Activated naive CD8-positive, alpha-beta T cell treated with anti-CD3 and anti-CD28 coated beads, Interleukin-2, amount 10 ng/mL, durations not matched to agents 7 days and 5 days (primary cell): ENCODE data around the gene CSGALNACT2. TPM values are rescaled to one million over a fixed set of nuclear protein-coding genes. Genes with fewer than 3 reads are reported as not detected.

Source experiments
- ATAC-seq: fragments of 150-1000 bp; cut with Tn5 transposase; one replicate; pipeline ENCODE4 v1.10.0; 2021; ENCODE audit warnings: low read depth, moderate library complexity
- POLR2A ChIA-PET: fragments of 350-600 bp; sonication (Branson Sonifier 250); formaldehyde crosslinking; loops from one replicate; lab custom pipeline; 2021; ENCODE audit warnings: antibody characterized with exemption; lab: Charles Lee
- DNase-seq: peaks from one replicate; pipeline ENCODE4 v3.0.0; 2021
- H3K27ac Mint-ChIP-seq: one replicate; pipeline ENCODE4 v1.8.0; 2022; ENCODE audit warnings: mild to moderate bottlenecking, mixed read lengths
- H3K27me3 Mint-ChIP-seq: one replicate; pipeline ENCODE4 v1.8.0; 2022; ENCODE audit warnings: mild to moderate bottlenecking, moderate library complexity, mixed read lengths
- H3K36me3 Mint-ChIP-seq: one replicate; pipeline ENCODE4 v1.8.0; 2021; ENCODE audit warnings: mild to moderate bottlenecking, mixed read lengths
- H3K4me1 Mint-ChIP-seq: one replicate; pipeline ENCODE4 v1.8.0; 2021; ENCODE audit warnings: mixed read lengths
- H3K4me3 Mint-ChIP-seq: one replicate; pipeline ENCODE4 v1.8.0; 2022; ENCODE audit warnings: mild to moderate bottlenecking, moderate library complexity, mixed read lengths
- H3K9me3 Mint-ChIP-seq: one replicate; pipeline ENCODE4 v1.8.0; 2021; ENCODE audit warnings: mixed read lengths
- total RNA-seq, 2 experiments: library from RNA; stranded (reverse); gene quantifications; one replicate each; pipeline ENCODE4 v1.2.3, GENCODE V29; 2021

CSGALNACT2 gene
- total RNA-seq, 2 experiments from 2014 or later = 37.2 to 39.5 TPM

- no peaks in the 10 kb centered on the region for H3K27me3 Mint-ChIP-seq
- no peak for DNase-seq
- no peak for ATAC-seq
- H3K36me3 Mint-ChIP-seq = peaks cover 39% of the 10 kb centered on the region
- peaks cover 28% of the 10 kb centered on the region for H3K4me1 Mint-ChIP-seq
- POLR2A ChIA-PET = interaction anchor here (0.7 to 1.7 kb wide), 3 partner anchors 13 to 18 kb away, joined by 4 to 5 read pairs (median 5); partner anchors contain the start of gene CSGALNACT2
- H3K9me3 Mint-ChIP-seq = peaks cover 7% of the 10 kb centered on the region
- no peak overlapping the region for H3K4me3 Mint-ChIP-seq
- H3K27ac Mint-ChIP-seq = no peak overlapping the region
Observed at GRCh38 chr10:43151371-43151770, 13.1 kb downstream of the CSGALNACT2 start.

DNA sequence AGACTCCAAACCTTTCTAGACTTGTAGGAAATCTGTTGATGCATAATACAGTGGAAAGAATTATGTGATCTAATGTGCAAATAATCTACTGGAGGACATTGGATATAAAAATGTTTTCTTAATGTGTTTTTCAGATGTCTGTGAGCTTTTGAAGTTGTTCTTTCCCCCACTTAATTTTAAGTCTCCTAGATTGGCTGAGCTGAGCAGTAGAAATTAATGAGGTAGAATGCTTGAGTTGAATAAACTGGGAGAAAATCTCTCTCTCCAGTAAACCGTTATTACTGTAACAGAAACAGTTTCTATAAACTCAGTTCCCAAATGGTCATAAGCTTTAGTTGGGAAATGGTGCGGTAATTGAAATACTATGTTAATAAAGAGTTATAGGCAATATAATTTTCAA lies 15.7 kb downstream of the CSGALNACT2 start:
- H3K4me1 Mint-ChIP-seq = peaks cover 30% of the 10 kb centered on the region
- no peak overlapping the region for H3K27ac Mint-ChIP-seq
- peaks cover 31% of the 10 kb centered on the region for H3K36me3 Mint-ChIP-seq
- H3K9me3 Mint-ChIP-seq = peaks cover under 1% of the 10 kb centered on the region
- POLR2A ChIA-PET = interaction anchor here (1.2 kb wide), 1 partner anchor 11 kb away, joined by 4 read pairs; no protein-coding TSS in a partner anchor
- H3K4me3 Mint-ChIP-seq = no peak overlapping the region
- H3K27me3 Mint-ChIP-seq = no peaks in the 10 kb centered on the region
- no peak for ATAC-seq
- no peak for DNase-seq

DNA sequence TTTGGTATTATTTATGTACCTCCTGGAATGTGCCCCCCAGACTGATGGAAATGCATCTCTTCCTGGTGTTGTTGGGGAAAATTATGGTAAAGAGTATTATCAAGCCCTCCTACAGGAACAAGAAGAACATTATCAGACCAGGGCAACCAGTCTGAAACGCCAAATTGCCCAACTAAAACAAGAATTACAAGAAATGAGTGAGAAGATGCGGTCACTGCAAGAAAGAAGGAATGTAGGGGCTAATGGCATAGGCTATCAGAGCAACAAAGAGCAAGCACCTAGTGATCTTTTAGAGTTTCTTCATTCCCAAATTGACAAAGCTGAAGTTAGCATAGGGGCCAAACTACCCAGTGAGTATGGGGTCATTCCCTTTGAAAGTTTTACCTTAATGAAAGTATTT lies 17.0 kb downstream of the CSGALNACT2 start:
- H3K27ac Mint-ChIP-seq = no peak overlapping the region
- peaks cover 29% of the 10 kb centered on the region for H3K36me3 Mint-ChIP-seq
- peaks cover 30% of the 10 kb centered on the region for H3K4me1 Mint-ChIP-seq
- no peaks in the 10 kb centered on the region for H3K27me3 Mint-ChIP-seq
- POLR2A ChIA-PET = no interaction called here
- ATAC-seq = no peak
- no peaks in the 10 kb centered on the region for H3K9me3 Mint-ChIP-seq
- DNase-seq = no peak
- no peak overlapping the region for H3K4me3 Mint-ChIP-seq

DNA sequence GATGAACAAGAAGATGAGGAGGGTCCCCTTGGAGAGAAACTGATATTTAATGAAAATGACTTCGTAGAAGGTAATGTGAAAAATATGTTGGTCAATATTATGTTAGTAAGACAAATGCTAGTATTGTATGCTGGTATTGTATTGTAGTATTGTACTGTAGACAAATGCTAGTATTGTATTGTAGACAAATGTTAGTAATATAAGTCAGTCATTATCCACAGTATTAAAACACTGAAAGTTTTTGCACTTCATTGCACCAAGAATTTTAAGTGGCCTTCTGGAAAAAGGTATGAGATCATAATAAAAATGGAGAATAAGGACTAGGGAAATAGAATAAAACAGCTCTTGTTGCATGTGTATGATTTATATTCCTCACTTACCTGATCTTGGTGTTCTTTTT lies 17.5 kb downstream of the CSGALNACT2 start:
- Mint-ChIP-seq H3K4me3 (no peak overlapping the region), H3K27me3 (no peaks in the 10 kb centered on the region), H3K4me1 (peaks cover 28% of the 10 kb centered on the region), H3K36me3 (peaks cover 27% of the 10 kb centered on the region), H3K9me3 (no peaks in the 10 kb centered on the region), H3K27ac (no peak overlapping the region)
- DNase-seq (no peak), ATAC-seq (no peak)
- POLR2A ChIA-PET = no interaction called here

- no peak overlapping the region for H3K4me3 Mint-ChIP-seq
- no peak for DNase-seq
- no peaks in the 10 kb centered on the region for H3K27me3 Mint-ChIP-seq
- POLR2A ChIA-PET = no interaction called here
- peaks cover 33% of the 10 kb centered on the region for H3K36me3 Mint-ChIP-seq
- peaks cover 30% of the 10 kb centered on the region for H3K4me1 Mint-ChIP-seq
- no peak overlapping the region for H3K27ac Mint-ChIP-seq
- H3K9me3 Mint-ChIP-seq = no peaks in the 10 kb centered on the region
- no peak for ATAC-seq
Observed at GRCh38 chr10:43156590-43157341, 18.5 kb downstream of the CSGALNACT2 start.

GRCh38 chr10:43158636-43159035 lies 20.4 kb downstream of the CSGALNACT2 start:
- peaks cover 42% of the 10 kb centered on the region for H3K36me3 Mint-ChIP-seq
- no peak for ATAC-seq
- H3K4me3 Mint-ChIP-seq = no peak overlapping the region
- peaks cover 43% of the 10 kb centered on the region for H3K4me1 Mint-ChIP-seq
- H3K27me3 Mint-ChIP-seq = no peaks in the 10 kb centered on the region
- DNase-seq = no peak
- H3K9me3 Mint-ChIP-seq = no peaks in the 10 kb centered on the region
- H3K27ac Mint-ChIP-seq = no peak overlapping the region
- POLR2A ChIA-PET = no interaction called here

DNA sequence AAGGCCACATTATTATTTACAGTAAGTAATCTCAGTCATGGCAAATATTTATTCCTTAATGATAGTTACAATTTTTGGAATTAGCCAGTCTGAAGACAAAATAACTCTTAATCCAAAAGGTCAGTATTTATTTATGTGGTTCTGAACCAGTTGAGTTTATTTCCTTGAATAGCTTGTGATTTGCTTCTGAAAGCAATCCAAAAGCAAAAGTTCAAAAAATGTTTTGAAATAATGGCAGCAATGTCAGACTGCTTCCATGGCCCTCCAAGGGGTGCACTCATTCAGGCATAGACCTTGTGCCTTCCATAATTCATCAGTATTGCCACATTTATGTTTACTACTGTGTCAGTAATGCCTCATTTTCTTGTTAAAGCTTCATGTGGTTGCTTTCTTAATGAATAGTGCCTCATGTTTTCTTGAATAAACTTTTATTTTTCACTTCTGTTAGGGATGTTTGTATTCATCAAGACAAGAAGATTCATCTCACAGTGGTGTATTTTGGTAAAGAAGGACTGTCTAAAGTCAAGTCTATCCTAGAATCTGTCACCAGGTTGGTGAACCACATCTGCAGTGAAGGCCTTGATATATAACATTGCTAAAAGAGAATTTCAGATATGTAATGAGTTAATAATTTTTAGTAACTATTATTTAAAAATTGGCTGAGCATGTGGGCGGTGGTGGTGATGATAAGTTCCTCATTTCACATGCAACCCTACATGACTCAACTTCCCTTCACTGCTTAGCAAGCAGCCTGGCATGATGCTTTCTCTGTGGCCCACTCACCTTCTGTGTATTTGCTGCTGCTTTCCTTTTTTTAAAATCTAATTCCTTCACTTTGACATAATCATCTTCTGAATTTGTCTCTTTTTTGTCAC lies 22.0 kb downstream of the CSGALNACT2 start:
- Mint-ChIP-seq H3K4me3 (no peak overlapping the region), H3K27me3 (no peaks in the 10 kb centered on the region), H3K4me1 (peaks cover 39% of the 10 kb centered on the region), H3K9me3 (no peaks in the 10 kb centered on the region), H3K27ac (peak overlapping the region; percentile 32), H3K36me3 (peaks cover 46% of the 10 kb centered on the region)
- ATAC-seq (no peak), DNase-seq (no peak)
- POLR2A ChIA-PET = no interaction called here

DNA sequence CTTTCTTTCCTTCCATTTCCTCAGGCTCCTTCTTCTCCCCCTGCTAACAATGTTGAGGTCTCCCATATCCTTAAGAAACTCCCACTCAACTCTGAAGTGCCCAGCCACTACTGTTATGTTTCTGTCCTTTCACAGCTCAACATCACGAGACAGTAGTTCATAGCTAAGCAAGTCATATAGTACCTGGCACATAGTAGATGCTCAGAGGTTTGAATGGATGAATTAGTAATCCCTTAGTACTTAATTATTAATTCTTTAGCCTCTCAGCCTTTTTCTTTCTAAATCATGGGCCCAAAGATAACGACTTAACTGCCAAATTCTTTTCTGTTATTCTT lies 22.6 kb downstream of the CSGALNACT2 start:
- H3K27me3 Mint-ChIP-seq = no peaks in the 10 kb centered on the region
- H3K9me3 Mint-ChIP-seq = no peaks in the 10 kb centered on the region
- no peak overlapping the region for H3K4me3 Mint-ChIP-seq
- ATAC-seq = no peak
- peaks cover 41% of the 10 kb centered on the region for H3K36me3 Mint-ChIP-seq
- peaks cover 37% of the 10 kb centered on the region for H3K4me1 Mint-ChIP-seq
- DNase-seq = no peak
- H3K27ac Mint-ChIP-seq = peak overlapping the region; percentile 32
- POLR2A ChIA-PET = interaction anchor here (2.9 kb wide), 1 partner anchor 22 kb away, joined by 7 read pairs; the partner anchor contains the start of gene CSGALNACT2

DNA sequence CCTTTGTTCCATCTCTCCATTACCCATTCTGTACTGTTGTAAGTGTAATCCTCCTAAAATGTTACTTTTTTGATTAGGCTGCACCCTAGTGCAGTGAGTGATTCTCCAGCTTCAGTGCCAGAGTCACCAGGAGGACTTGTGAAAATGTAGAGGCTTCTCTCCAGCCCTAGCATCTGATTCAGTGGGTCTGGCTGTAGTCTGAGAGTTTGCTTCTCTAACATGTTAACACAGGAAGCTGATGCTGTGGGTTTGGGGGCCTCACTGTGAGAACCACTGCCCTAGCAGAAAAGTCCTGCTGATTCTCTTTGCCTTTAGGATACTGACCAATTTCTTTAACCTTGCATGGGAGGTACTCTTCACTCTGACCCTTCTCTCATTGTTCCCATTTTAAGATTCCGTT lies 24.4 kb downstream of the CSGALNACT2 start:
- POLR2A ChIA-PET = interaction anchor here (2.9 kb wide), 1 partner anchor 24 kb away, joined by 7 read pairs; the partner anchor contains the start of gene CSGALNACT2
- peak; percentile 45 for ATAC-seq
- peaks cover 31% of the 10 kb centered on the region for H3K4me1 Mint-ChIP-seq
- H3K27ac Mint-ChIP-seq = no peak overlapping the region
- H3K27me3 Mint-ChIP-seq = no peaks in the 10 kb centered on the region
- H3K36me3 Mint-ChIP-seq = peaks cover 35% of the 10 kb centered on the region
- no peak overlapping the region for H3K4me3 Mint-ChIP-seq
- no peak for DNase-seq
- H3K9me3 Mint-ChIP-seq = no peaks in the 10 kb centered on the region

- no peak for ATAC-seq
- DNase-seq = no peak
- Mint-ChIP-seq H3K9me3 (no peaks in the 10 kb centered on the region), H3K36me3 (peaks cover 40% of the 10 kb centered on the region), H3K4me1 (peaks cover 20% of the 10 kb centered on the region), H3K4me3 (no peak overlapping the region), H3K27me3 (no peaks in the 10 kb centered on the region), H3K27ac (no peak overlapping the region)
- POLR2A ChIA-PET = no interaction called here
Observed at GRCh38 chr10:43166207-43166879, 28.1 kb downstream of the CSGALNACT2 start.

DNA sequence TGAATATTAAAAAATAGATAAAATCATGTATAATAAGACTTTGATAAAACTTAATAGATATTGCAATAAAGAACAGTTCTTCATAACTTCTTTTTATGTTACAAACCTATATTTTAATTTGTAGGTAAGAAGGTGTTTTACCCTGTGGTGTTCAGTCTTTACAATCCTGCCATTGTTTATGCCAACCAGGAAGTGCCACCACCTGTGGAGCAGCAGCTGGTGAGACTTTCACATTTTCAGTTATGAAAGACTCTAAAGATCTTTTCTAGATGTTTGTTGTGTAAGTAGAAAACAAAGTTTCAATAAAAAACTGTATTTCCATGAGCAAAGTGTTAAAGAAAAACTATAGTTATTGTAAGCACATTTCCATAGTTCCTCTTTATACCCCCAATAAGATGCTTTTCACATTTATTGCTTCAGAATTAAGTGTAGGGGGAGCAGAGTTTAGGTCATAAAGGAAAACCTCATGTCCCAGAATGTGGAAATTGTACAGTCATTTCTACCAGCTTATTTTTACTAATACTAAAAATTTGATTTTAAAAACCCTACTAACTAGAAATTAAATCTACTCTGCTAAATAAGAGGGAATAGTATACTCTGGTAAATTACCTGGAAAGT lies 28.7 kb downstream of the CSGALNACT2 start:
- Mint-ChIP-seq H3K27ac (no peak overlapping the region), H3K27me3 (no peaks in the 10 kb centered on the region), H3K9me3 (no peaks in the 10 kb centered on the region), H3K4me1 (peaks cover 16% of the 10 kb centered on the region), H3K36me3 (peaks cover 36% of the 10 kb centered on the region), H3K4me3 (no peak overlapping the region)
- no peak for ATAC-seq
- DNase-seq = no peak
- POLR2A ChIA-PET = interaction anchor here (0.6 kb wide), 1 partner anchor 53 kb away, joined by 3 read pairs; no protein-coding TSS in a partner anchor

GRCh38 chr10:43167498-43167889 lies 29.2 kb downstream of the CSGALNACT2 start:
- no peak for DNase-seq
- no peak overlapping the region for H3K4me3 Mint-ChIP-seq
- H3K27me3 Mint-ChIP-seq = no peaks in the 10 kb centered on the region
- POLR2A ChIA-PET = no interaction called here
- no peaks in the 10 kb centered on the region for H3K9me3 Mint-ChIP-seq
- no peak for ATAC-seq
- no peak overlapping the region for H3K27ac Mint-ChIP-seq
- H3K36me3 Mint-ChIP-seq = peaks cover 38% of the 10 kb centered on the region
- H3K4me1 Mint-ChIP-seq = peaks cover 14% of the 10 kb centered on the region

- POLR2A ChIA-PET = no interaction called here
- no peak for ATAC-seq
- no peaks in the 10 kb centered on the region for H3K9me3 Mint-ChIP-seq
Observed at GRCh38 chr10:43170491-43170890, 32.2 kb downstream of the CSGALNACT2 start.

More at GRCh38 chr10:43170491-43170890, 32.2 kb downstream of the CSGALNACT2 start:
- no peak overlapping the region for H3K4me3 Mint-ChIP-seq
- no peak for DNase-seq
- peaks cover 43% of the 10 kb centered on the region for H3K36me3 Mint-ChIP-seq
- H3K27me3 Mint-ChIP-seq = no peaks in the 10 kb centered on the region
- H3K27ac Mint-ChIP-seq = no peak overlapping the region
- peaks cover 14% of the 10 kb centered on the region for H3K4me1 Mint-ChIP-seq
